Measurements from ENCODE around the gene STK32C. TPM values are rescaled to one million over a fixed set of nuclear protein-coding genes. Genes with fewer than 3 reads are reported as not detected.

The STK32C gene
- total and polyA plus RNA-seq, 3 donors from 2014 or later = 33.9 to 49.0 (median 34.2) TPM

- intact Hi-C loops (cut with DNase I; ENCODE audit: low total_unique reads) = no loop called here
- WGBS, 2 donors = 91 to 98% methylated on average over 9 to 29 of the region's 30 CpGs
- no peak for DNase-seq
Observed at GRCh38 chr10:132250481-132251475, 57.0 kb downstream of the STK32C start.

GRCh38 chr10:132249824-132250375, 57.9 kb downstream of the STK32C start:
- no peaks in the 10 kb centered on the region for H3K27me3 ChIP-seq
- 91 to 100% methylated on average over 1 to 17 of the region's 17 CpGs for WGBS, 2 donors
- H3K4me1 ChIP-seq = no peaks in the 10 kb centered on the region
- TF ChIP-seq, protein P1, sequence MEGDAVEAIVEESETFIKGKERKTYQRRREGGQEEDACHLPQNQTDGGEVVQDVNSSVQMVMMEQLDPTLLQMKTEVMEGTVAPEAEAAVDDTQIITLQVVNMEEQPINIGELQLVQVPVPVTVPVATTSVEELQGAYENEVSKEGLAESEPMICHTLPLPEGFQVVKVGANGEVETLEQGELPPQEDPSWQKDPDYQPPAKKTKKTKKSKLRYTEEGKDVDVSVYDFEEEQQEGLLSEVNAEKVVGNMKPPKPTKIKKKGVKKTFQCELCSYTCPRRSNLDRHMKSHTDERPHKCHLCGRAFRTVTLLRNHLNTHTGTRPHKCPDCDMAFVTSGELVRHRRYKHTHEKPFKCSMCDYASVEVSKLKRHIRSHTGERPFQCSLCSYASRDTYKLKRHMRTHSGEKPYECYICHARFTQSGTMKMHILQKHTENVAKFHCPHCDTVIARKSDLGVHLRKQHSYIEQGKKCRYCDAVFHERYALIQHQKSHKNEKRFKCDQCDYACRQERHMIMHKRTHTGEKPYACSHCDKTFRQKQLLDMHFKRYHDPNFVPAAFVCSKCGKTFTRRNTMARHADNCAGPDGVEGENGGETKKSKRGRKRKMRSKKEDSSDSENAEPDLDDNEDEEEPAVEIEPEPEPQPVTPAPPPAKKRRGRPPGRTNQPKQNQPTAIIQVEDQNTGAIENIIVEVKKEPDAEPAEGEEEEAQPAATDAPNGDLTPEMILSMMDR (IDR thresholded peaks at IDR 0.05) = no peak
- no peak for TF ChIP-seq POLR2A (IDR thresholded peaks at IDR 0.05)
- H3K9me3 ChIP-seq = no peaks in the 10 kb centered on the region
- H3K36me3 ChIP-seq (ENCODE audit: low read depth, missing control alignments) = no peaks in the 10 kb centered on the region
- intact Hi-C loops (cut with DNase I; ENCODE audit: low total_unique reads) = no loop called here
- no peak for DNase-seq
- H3K27ac ChIP-seq = no peak overlapping the region
- H3K4me3 ChIP-seq = no peak overlapping the region

More at GRCh38 chr10:132250481-132251475, 57.0 kb downstream of the STK32C start:
- no peaks in the 10 kb centered on the region for H3K4me1 ChIP-seq
- H3K36me3 ChIP-seq (ENCODE audit: low read depth, missing control alignments) = no peaks in the 10 kb centered on the region
- TF ChIP-seq POLR2A (IDR thresholded peaks at IDR 0.05) = no peak
- TF ChIP-seq, protein P1 (IDR thresholded peaks at IDR 0.05) = no peak
- H3K4me3 ChIP-seq = no peak overlapping the region
- no peak overlapping the region for H3K27ac ChIP-seq
- no peaks in the 10 kb centered on the region for H3K27me3 ChIP-seq
- H3K9me3 ChIP-seq = no peaks in the 10 kb centered on the region

GRCh38 chr10:132249226-132249724, 58.5 kb downstream of the STK32C start:
- Histone ChIP-seq H3K27me3 (no peaks in the 10 kb centered on the region), H3K36me3 (ENCODE audit: low read depth, missing control alignments) (no peaks in the 10 kb centered on the region), H3K9me3 (no peaks in the 10 kb centered on the region), H3K4me1 (no peaks in the 10 kb centered on the region), H3K4me3 (no peak overlapping the region), H3K27ac (no peak overlapping the region)
- WGBS, 2 donors = 89% methylated on average over 11 of the region's 11 CpGs; no CpG with 5 or more reads in 1 of the 2 donors
- no peak for DNase-seq
- TF ChIP-seq, protein P1 (IDR thresholded peaks at IDR 0.05) = no peak
- no peak for TF ChIP-seq POLR2A (IDR thresholded peaks at IDR 0.05)
- intact Hi-C loops (cut with DNase I; ENCODE audit: low total_unique reads) = no loop called here

- Histone ChIP-seq H3K27me3 (no peaks in the 10 kb centered on the region), H3K4me1 (no peaks in the 10 kb centered on the region), H3K27ac (no peak overlapping the region), H3K9me3 (no peaks in the 10 kb centered on the region), H3K4me3 (peak overlapping the region in 1 of 2 donors; percentile 35), H3K36me3 (ENCODE audit: low read depth, missing control alignments) (no peaks in the 10 kb centered on the region)
- TF ChIP-seq POLR2A (IDR thresholded peaks at IDR 0.05) = no peak
- TF ChIP-seq, protein P1 (IDR thresholded peaks at IDR 0.05) = no peak
- intact Hi-C loops (cut with DNase I; ENCODE audit: low total_unique reads) = no loop called here
- 43 to 51% methylated on average over 10 to 33 of the region's 38 CpGs for WGBS, 2 donors
- DNase-seq = peak; percentile 75
Observed at GRCh38 chr10:132248455-132249225, 59.1 kb downstream of the STK32C start.

Measured in testis (tissue), 3 donors.